Endothelial cell of umbilical vein (primary cell): Measurements from ENCODE around the gene SEMA5A. TPM values are rescaled to one million over a fixed set of nuclear protein-coding genes. Genes with fewer than 3 reads are reported as not detected.

ENCODE experiments used
- BruUV-seq: library from RNA; stranded (reverse); fragments of 400-500 nt; replicated peaks from 2 replicates; lab custom pipeline; 2021; lab: Mats Ljungman, UMichigan
- CTCF ChIA-PET: fragments of 300-600, 350-600 bp; sonication (Branson Sonifier 250); formaldehyde crosslinking; loops from one replicate; lab custom pipeline; 2021; ENCODE audit warnings: antibody characterized with exemption, inconsistent platforms; lab: Charles Lee
- POLR2A ChIA-PET: fragments of 300-600, 350-600 bp; sonication (Branson Sonifier 250); formaldehyde crosslinking; loops from one replicate; lab custom pipeline; 2021; ENCODE audit warnings: antibody characterized with exemption, inconsistent platforms; lab: Charles Lee
- DNase-seq: peaks from one replicate; pipeline ENCODE4 v3.0.0-alpha.2; 2011; ENCODE audit warnings: low read depth, low spot score
- FAIRE-seq: peaks from 2 replicates; lab custom pipeline; 2011; peaks lifted over from hg19 to GRCh38; lab: Jason Lieb, UNC
- H2AFZ ChIP-seq: 2 replicates; pipeline ENCODE4 v1.6.0; 2012; ENCODE audit warnings: low read depth, low read length, control low read depth, inconsistent platforms
- H3K27ac ChIP-seq: 2 replicates; pipeline ENCODE4 v1.5.1; 2011; ENCODE audit warnings: low read depth, mild to moderate bottlenecking, control low read depth, low read length, moderate library complexity; ENCODE audit not compliant: insufficient read depth
- H3K27me3 ChIP-seq, 2 experiments: 2 replicates each; pipeline versions ENCODE4 v1.6.0 to v1.6.1; 2011; ENCODE audit warnings: low read length in 2 of 2, mixed read lengths in 1 of 2; ENCODE audit not compliant: control insufficient read depth in 2 of 2, insufficient read depth in 2 of 2
- H3K36me3 ChIP-seq, 2 experiments: 2 replicates in 1 of 2; 3 replicates in 1 of 2; pipeline ENCODE4 v1.5.1; 2011; ENCODE audit warnings: low read length in 2 of 2, mild to moderate bottlenecking in 1 of 2, moderate library complexity in 1 of 2; ENCODE audit not compliant: control insufficient read depth in 2 of 2, insufficient read depth in 2 of 2; ENCODE audit errors: extremely low read depth in 1 of 2
- H3K4me1 ChIP-seq: 3 replicates; pipeline ENCODE4 v1.5.1; 2011; ENCODE audit warnings: mild to moderate bottlenecking, low read length; ENCODE audit not compliant: control insufficient read depth, insufficient read depth; ENCODE audit errors: extremely low read depth
- H3K4me2 ChIP-seq: 2 replicates; pipeline ENCODE4 v1.6.1; 2011; ENCODE audit warnings: low read length, control low read depth, mixed read lengths; ENCODE audit not compliant: insufficient read depth
- H3K4me3 ChIP-seq, 3 experiments: fragments of 200-600 bp in 1 of 3; sonication (generic), shearing (Covaris generic) in 1 of 3; replicated peaks in 1 of 3; 2 replicates each; pipeline ENCODE4 v1.5.1; 2011 to 2016; ENCODE audit warnings: control low read depth in 3 of 3, low read length in 3 of 3, mild to moderate bottlenecking in 2 of 3, inconsistent platforms in 1 of 3, low read depth in 1 of 3, moderate library complexity in 1 of 3; ENCODE audit not compliant: insufficient read depth in 1 of 3
- H3K79me2 ChIP-seq: 2 replicates; pipeline ENCODE4 v1.6.0; 2012; ENCODE audit warnings: low read length, inconsistent platforms; ENCODE audit not compliant: control insufficient read depth, insufficient read depth
- H3K9ac ChIP-seq: replicated peaks from 2 replicates; pipeline ENCODE3; 2011; ENCODE audit warnings: low read length, control low read depth; ENCODE audit not compliant: insufficient read depth; ENCODE audit errors: extremely low read depth
- H3K9me1 ChIP-seq: replicated peaks from 3 replicates; pipeline ENCODE4 v1.6.0; 2011; ENCODE audit warnings: mild to moderate bottlenecking, low read length; ENCODE audit not compliant: control insufficient read depth, insufficient read depth; ENCODE audit errors: extremely low read depth
- H3K9me3 ChIP-seq: replicated peaks from 2 replicates; pipeline ENCODE4 v1.5.1; 2012; ENCODE audit warnings: low read length, inconsistent platforms; ENCODE audit not compliant: control insufficient read depth, insufficient read depth
- H4K20me1 ChIP-seq: replicated peaks from 2 replicates; pipeline ENCODE3; 2011; ENCODE audit warnings: mild to moderate bottlenecking, low read length; ENCODE audit not compliant: control insufficient read depth, insufficient read depth; ENCODE audit errors: extremely low read depth
- EZH2 ChIP-seq: IDR thresholded peaks from 2 replicates; pipeline ENCODE4 v1.6.1; 2012; ENCODE audit warnings: borderline replicate concordance, low read depth, mild to moderate bottlenecking, moderate library complexity, low read length, inconsistent platforms; ENCODE audit not compliant: severe bottlenecking
- FOS ChIP-seq: IDR thresholded peaks from 2 replicates; pipeline ENCODE4 v1.6.1; 2011; ENCODE audit warnings: mild to moderate bottlenecking, low read length, moderate library complexity, borderline replicate concordance; ENCODE audit not compliant: insufficient read depth
- GATA2 ChIP-seq: IDR thresholded peaks from 2 replicates; pipeline ENCODE4 v1.7.0; 2011; ENCODE audit warnings: low read depth, mild to moderate bottlenecking, moderate library complexity, mixed read lengths, low read length; ENCODE audit not compliant: insufficient read length, insufficient read depth
- JUN ChIP-seq: IDR thresholded peaks from 2 replicates; pipeline ENCODE4 v1.6.1; 2011; ENCODE audit warnings: borderline replicate concordance, low read depth; ENCODE audit not compliant: insufficient read length, insufficient read depth
- MYC ChIP-seq: IDR thresholded peaks from one replicate; pipeline ENCODE4 v1.6.1; 2011; ENCODE audit warnings: mild to moderate bottlenecking, low read depth, low read length
- POLR2A ChIP-seq: IDR thresholded peaks from 2 replicates; pipeline ENCODE4 v1.6.1; 2012; ENCODE audit warnings: low read depth, mild to moderate bottlenecking, control low read depth, low read length
- POLR2AphosphoS5 ChIP-seq: IDR thresholded peaks from 2 replicates; pipeline ENCODE4 v1.6.1; 2012; ENCODE audit warnings: low read depth, mild to moderate bottlenecking, control low read depth, low read length, moderate library complexity; ENCODE audit not compliant: insufficient read depth
- dilution Hi-C: fragments of 300-500 bp; cut with MboI; formaldehyde crosslinking; loops from one replicate; pipeline ENCODE4 v1.15.0; 2019; ENCODE audit warnings: low sequenced_read_pairs; ENCODE audit not compliant: extremely low pct_ligation_motif_present
- intact Hi-C: fragments of 100-400 bp; cut with micrococcal nuclease; formaldehyde crosslinking; loops from one replicate; pipeline ENCODE4 v1.10.0; 2022
- polyA plus RNA-seq, 4 experiments: library from polyadenylated mRNA; depleted of rRNA in 3 of 4; stranded (reverse) in 3 of 4; unstranded in 1 of 4; fragments of >200 nt; gene quantifications; 2 replicates each; pipeline versions ENCODE4 v1.2.1 to v1.2.3, GENCODE V29; 2011 to 2012; ENCODE audit warnings: missing spikeins in 1 of 4
- total RNA-seq: library from RNA; stranded (reverse); gene quantifications from 2 replicates; pipeline ENCODE4 v1.2.3, GENCODE V29; 2021
- TF ChIP-seq, protein P1 (sequence below), 2 donors: IDR thresholded peaks; 1 replicate in 1 of 2; 2 replicates in 1 of 2; pipeline ENCODE4 v1.5.1; 2011; ENCODE audit warnings: low read length in 2 of 2, mild to moderate bottlenecking in 2 of 2, moderate library complexity in 2 of 2, control low read depth in 1 of 2, inconsistent platforms in 1 of 2, low read depth in 1 of 2; ENCODE audit not compliant: insufficient read depth in 1 of 2; ENCODE audit errors: extremely low read depth in 1 of 2
- TF ChIP-seq, protein P2 (sequence below): IDR thresholded peaks from 2 replicates; pipeline ENCODE4 v1.6.1; 2011; ENCODE audit not compliant: insufficient read depth, insufficient read length

SEMA5A gene
- total and polyA plus RNA-seq, 2 donors (not counting 3 experiments of a cell fraction or from before 2014, with no cell fraction given): 0.04 to 0.06 TPM

DNA sequence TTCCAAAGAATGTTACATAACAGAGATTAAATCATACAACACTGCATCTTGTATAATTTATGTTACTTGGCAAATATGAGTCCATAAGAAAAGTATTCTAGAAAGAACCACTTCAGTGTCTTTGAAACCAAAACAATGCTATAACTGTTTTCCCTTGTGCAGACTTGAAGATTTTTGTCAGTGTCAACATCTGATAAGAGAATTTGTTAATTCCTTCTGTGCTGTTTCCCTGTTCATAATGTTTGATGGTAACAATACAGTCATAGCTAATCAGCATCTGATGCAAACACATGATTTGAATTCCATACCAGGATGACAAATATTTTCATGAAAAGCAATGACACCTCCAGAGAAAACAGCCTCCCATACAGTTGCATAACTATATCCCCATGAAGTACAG is 306.8 kb downstream of the SEMA5A start:
- CTCF ChIA-PET: no interaction called here
- POLR2A ChIA-PET: no interaction called here
- no peaks in the 10 kb centered on the region for H4K20me1 ChIP-seq
- H2AFZ ChIP-seq: no peak overlapping the region
- no peaks in the 10 kb centered on the region for H3K79me2 ChIP-seq
- no peaks in the 10 kb centered on the region for H3K27me3 ChIP-seq
- no peaks in the 10 kb centered on the region for H3K36me3 ChIP-seq
- intact Hi-C loops: no loop called here
- H3K9me1 ChIP-seq: no peaks in the 10 kb centered on the region
- H3K4me2 ChIP-seq: no peak overlapping the region
- H3K4me1 ChIP-seq: no peaks in the 10 kb centered on the region
- no peak overlapping the region for H3K9ac ChIP-seq
- no TSS peak for BruUV-seq
- no peaks in the 10 kb centered on the region for H3K9me3 ChIP-seq
- DNase-seq (no peak), FAIRE-seq (no peak)
- H3K4me3 ChIP-seq: no peak overlapping the region
- TF ChIP-seq, protein P1, sequence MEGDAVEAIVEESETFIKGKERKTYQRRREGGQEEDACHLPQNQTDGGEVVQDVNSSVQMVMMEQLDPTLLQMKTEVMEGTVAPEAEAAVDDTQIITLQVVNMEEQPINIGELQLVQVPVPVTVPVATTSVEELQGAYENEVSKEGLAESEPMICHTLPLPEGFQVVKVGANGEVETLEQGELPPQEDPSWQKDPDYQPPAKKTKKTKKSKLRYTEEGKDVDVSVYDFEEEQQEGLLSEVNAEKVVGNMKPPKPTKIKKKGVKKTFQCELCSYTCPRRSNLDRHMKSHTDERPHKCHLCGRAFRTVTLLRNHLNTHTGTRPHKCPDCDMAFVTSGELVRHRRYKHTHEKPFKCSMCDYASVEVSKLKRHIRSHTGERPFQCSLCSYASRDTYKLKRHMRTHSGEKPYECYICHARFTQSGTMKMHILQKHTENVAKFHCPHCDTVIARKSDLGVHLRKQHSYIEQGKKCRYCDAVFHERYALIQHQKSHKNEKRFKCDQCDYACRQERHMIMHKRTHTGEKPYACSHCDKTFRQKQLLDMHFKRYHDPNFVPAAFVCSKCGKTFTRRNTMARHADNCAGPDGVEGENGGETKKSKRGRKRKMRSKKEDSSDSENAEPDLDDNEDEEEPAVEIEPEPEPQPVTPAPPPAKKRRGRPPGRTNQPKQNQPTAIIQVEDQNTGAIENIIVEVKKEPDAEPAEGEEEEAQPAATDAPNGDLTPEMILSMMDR (IDR thresholded peaks at IDR 0.05; ENCODE audit: extremely low read depth in 1 of 2, insufficient read depth in 1 of 2, low read depth in 1 of 2, low read length in 2 of 2): no peak
- no peak for TF ChIP-seq GATA2
- TF ChIP-seq, protein P2, sequence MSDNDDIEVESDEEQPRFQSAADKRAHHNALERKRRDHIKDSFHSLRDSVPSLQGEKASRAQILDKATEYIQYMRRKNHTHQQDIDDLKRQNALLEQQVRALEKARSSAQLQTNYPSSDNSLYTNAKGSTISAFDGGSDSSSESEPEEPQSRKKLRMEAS: no peak
- TF ChIP-seq POLR2A: no peak
- no peak for TF ChIP-seq FOS
- TF ChIP-seq POLR2AphosphoS5: no peak
- TF ChIP-seq MYC: no peak
- TF ChIP-seq EZH2: no peak
- TF ChIP-seq JUN: no peak
- dilution Hi-C loops: no loop called here
- no peak overlapping the region for H3K27ac ChIP-seq
